GM10266 (cell line): ENCODE data around the gene FOXO3B.
"Not testable (repeated sequence)": the region's sequence is repeated elsewhere in the genome, so short reads cannot be mapped to it uniquely, and the experiment has no call there.

Experiments used
- DNase-seq: peaks from one replicate; pipeline ENCODE4 v3.0.0; 2012; ENCODE audit errors: extremely low spot score

FOXO3B gene

GRCh38 chr17:18666326-18666725, 15.8 kb downstream of the FOXO3B start:
- not testable (repeated sequence) for DNase-seq

DNA sequence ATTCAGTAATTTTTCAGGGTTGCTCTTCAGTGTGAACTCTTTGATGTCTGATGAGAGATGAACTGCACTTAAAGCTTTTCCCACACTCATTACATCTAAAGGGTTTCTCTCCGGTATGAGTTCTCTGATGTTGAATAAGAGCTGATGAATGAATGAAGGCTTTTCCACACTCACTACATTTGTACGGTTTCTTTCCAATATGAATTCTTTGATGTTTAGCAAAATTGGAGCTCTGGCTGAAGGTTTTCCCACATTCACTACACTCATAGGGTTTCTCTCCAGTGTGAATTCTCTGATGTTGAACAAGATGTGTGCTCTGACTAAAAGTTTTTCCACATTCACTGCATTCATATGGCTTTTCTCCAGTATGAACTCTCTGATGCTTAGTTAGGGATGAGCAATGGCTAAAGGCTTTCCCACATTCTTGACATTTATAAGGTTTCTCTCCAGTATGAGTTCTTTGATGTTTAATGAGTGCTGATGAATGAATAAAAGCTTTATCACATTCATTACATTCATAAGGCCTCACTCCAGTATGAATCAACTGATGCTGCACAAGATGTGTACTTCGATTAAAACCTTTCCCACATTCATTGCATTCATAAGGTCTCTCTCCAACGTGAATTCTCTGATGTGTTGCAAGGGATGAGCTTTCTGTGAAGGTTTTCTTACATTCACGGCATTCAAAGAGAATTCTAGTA, 20.0 kb downstream of the FOXO3B start:
- not testable (repeated sequence) for DNase-seq

- DNase-seq: not testable (repeated sequence)
These were observed 32.0 kb downstream of the FOXO3B start for GRCh38 chr17:18650094-18650493.

- not testable (repeated sequence) for DNase-seq
These were observed 37.8 kb downstream of the FOXO3B start, which contains the start of gene TBC1D28 for GRCh38 chr17:18644291-18644690. TBC1D28 (minus strand) TSS chr17:18644391; CDS start chr17:18641352, 3,039 bp downstream.

GRCh38 chr17:18643124-18643523, 39.0 kb downstream of the FOXO3B start:
- DNase-seq: not testable (repeated sequence)

DNA sequence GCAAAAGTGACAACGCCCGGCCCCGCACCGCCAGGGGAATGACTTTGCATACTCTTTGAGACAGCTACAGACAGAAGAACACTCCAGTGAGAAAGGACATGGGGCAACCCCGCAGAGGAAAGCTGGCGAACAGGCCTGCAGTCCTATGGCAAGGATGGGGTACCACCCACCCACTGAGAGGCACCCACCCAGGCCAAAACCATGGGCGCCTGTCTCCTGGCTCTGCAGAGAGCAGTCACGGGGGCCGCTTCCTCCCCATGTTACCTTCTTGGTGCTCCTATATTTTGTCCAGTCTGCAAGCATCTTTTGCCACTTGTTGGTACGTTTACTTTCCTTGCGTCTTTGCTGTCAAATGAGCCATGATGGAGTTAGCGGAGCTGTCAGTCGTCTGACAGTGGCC, 43.8 kb downstream of the FOXO3B start:
- not testable (repeated sequence) for DNase-seq

DNA sequence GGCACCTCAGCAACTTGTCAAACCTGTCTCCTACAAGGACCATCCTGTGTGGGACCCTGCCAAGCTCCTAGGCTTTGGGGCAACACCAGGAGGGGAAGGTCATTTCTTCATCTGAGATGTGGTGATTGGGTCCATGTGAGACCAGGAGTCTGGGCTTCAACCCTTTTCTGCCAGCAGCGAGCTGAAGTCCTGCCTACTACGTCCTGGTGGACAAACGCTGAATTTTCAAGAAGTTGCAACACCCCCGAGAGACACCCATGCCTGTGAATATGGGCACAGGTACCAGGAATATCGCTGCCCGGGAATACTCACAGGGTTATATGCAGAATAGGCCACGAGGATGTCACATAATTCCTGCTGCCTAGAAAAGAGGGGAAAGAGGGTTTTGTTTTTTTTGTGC, 45.9 kb downstream of the FOXO3B start:
- not testable (repeated sequence) for DNase-seq

DNA sequence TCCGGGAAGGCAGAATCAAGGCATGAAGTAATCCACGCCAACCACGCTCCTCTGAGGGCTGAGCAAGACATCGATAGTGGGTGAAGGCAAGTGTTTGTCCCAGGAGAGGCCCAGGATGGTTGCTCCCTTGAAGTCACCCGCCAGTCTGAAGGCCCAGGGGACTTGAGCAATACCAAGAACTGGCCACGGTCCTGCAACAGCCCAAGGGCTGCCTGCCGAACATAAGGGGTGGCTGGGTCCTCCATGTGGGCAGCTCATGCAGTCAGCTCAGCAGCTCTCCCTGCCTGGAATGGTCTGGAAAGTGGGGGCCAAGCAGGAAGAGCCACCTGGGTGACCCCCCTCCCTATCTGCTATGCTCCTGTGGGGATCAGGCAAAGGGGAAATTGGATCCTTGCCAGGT, 46.3 kb downstream of the FOXO3B start:
- DNase-seq: not testable (repeated sequence)

- not testable (repeated sequence) for DNase-seq
These were observed 47.4 kb downstream of the FOXO3B start for GRCh38 chr17:18634550-18635263.
